HG03175 (cell line): ENCODE data around the gene TH.

ENCODE experiments used
- ATAC-seq: cut with Tn5 transposase; IDR thresholded peaks from one replicate; pipeline ENCODE4 v1.9.1; 2021; ENCODE audit warnings: mild to moderate bottlenecking, moderate library complexity; ENCODE audit not compliant: unreplicated experiment

TH gene

DNA sequence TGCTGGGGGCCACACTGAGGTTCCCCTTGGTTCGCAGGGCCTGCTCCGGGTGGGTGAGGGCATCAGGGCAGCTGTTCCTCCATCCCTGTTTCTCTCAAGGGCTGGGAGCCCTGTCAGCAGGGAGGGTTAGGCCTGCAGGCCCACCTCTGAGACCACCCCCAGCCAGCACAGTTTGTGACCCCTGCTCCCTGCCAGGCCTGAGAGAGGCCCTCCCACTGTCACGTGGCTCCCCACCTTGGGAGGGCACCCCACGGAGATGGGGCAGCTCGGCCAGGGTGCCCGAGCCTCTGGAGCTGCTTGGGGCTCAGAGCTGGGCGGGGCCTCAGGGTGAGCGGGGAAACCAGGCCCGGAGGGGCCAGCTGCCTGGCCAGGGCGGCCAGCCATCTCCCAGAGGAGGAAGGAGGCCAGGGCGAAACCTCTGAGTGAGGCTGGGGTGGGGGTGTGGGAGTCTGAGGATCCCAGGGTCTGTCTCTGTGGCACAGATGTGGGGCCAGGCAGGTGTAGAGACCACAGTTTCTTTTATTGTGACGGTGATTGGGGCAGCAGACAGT, 8.1 kb downstream of the TH start:
- no peak for ATAC-seq

DNA sequence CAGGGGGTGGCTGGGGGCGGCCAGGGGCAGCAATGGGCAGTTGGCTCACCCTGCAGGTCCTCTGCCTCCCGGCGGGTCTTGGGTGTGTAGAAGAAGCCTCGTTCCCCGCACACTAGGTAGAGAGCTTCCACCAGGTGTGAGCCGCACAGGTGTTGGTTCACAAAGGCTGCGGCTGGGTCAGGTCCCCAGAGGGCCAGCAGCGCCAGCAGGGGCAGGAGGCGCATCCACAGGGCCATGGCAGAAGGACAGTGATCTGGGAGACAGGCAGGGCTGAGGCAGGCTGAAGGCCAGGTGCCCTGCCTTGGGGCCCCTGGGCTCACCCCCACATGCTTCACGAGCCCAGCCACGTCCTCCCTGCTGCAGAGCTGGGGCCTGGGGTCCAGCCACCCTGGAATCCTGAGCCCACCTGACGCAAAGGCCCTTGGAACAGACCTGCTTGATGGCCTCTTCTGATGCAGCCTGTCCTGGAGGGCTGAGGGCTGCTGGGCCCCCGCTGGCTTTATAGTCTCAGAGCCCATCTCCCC, 10.8 kb downstream of the TH start, which contains the start of gene INS:
INS (minus strand) TSS at position 474 of the 524 bp plus-strand sequence; CDS start at position 236, 238 bp downstream.
- ATAC-seq: no peak

DNA sequence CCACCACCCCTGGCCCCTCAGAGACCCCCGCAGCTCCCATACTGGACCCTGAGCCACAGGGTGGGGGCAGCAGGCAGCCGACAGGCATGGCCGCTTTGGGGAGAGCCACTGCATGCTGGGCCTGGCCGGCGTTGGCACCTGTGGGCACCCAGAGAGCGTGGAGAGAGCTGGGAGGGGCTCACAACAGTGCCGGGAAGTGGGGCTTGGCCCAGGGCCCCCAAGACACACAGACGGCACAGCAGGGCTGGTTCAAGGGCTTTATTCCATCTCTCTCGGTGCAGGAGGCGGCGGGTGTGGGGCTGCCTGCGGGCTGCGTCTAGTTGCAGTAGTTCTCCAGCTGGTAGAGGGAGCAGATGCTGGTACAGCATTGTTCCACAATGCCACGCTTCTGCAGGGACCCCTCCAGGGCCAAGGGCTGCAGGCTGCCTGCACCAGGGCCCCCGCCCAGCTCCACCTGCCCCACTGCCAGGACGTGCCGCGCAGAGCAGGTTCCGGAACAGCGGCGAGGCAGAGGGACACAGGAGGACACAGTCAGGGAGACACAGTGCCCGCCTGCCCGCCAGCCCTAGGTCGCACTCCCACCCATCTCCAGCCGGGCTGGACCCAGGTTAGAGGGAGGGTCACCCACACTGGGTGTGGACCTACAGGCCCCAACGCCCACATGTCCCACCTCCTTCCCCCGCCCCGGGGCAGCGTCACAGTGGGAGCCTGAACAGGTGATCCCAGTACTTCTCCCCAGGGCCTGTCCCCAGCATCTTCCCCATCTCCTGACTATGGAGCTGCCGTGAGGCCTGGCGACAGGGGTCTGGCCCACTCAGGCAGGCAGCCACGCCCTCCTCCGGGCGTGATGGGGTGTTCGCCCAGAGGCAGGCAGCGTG, 11.8 kb downstream of the TH start:
- ATAC-seq: no peak

DNA sequence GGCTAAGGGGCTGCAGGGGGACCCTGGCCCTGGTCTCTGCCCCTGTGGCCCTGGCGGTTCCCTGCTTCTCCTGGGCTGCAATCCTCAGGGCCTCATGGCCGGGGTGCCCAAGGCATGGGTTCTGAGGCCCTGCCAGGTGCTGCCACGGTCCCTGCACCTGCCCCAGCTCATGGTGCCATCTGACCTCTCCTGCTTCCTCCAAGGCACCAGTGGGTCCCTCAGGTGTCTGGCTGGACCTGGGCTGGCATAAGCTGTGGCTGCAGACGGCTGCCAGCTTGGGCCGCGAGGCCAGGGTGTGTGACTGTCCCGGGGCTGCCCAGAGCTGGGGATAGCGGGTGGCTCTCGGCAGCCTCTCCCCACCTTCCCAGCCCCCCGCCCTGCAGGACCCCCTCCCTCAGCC, 12.6 kb downstream of the TH start:
- ATAC-seq: no peak

DNA sequence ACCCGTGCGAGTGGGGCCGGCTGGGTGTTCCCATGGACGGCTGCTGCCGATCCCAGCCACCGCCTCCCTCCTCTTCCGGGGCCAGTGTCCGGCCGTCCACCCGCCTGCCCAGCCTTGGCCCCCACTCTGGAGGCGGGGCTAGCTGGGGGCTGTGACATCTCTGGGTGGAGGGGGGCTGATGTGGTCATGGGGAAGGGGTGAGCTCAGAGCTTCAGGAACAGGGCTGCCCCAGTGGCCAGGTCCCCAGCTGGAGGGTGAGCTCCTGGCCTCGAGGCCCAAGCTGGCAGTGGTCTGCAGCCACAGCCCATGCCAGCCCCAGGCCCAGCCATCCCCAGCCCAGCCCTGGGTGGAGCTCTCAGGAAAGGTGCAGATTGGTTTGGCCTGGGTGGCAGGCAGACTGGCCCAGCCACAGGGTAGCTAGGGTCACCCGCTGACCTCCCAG, 13.3 kb downstream of the TH start:
- no peak for ATAC-seq

DNA sequence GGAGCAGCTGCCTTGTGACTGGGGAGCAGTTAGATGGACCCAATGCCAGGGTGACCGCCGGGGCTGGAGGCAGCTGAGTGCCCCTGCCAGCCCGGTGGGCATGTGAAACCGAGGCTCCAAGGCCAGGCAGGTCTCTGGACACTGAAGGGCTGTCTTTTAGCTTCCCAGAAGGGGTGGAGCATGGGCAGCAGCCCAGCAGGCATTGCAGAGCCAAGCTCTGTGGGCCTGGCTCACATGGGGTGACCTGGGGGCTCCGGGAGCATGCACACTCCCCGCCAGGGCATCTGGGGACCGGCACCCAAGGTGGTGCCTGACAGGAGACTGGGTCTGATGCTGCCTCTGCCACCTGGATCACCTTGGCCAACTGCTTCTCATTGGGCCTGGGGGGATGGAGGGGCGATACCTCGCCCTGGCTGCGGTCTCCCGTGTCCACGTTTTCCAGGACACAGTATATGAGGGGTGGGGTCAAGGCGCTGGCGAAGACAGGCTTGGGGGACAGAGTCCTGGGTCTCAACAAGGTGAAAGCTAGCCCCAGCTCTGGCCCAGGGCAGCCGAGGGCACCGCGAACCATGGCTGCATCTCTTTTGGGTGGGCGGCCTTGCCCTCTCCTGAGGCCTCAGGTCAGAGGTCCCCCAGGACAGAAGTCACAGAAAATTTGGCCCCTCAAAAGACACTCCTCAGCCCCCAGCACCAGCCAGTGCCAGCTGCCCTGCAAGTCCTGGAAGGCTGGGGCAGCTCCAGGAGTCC, 14.1 kb downstream of the TH start:
- no peak for ATAC-seq

DNA sequence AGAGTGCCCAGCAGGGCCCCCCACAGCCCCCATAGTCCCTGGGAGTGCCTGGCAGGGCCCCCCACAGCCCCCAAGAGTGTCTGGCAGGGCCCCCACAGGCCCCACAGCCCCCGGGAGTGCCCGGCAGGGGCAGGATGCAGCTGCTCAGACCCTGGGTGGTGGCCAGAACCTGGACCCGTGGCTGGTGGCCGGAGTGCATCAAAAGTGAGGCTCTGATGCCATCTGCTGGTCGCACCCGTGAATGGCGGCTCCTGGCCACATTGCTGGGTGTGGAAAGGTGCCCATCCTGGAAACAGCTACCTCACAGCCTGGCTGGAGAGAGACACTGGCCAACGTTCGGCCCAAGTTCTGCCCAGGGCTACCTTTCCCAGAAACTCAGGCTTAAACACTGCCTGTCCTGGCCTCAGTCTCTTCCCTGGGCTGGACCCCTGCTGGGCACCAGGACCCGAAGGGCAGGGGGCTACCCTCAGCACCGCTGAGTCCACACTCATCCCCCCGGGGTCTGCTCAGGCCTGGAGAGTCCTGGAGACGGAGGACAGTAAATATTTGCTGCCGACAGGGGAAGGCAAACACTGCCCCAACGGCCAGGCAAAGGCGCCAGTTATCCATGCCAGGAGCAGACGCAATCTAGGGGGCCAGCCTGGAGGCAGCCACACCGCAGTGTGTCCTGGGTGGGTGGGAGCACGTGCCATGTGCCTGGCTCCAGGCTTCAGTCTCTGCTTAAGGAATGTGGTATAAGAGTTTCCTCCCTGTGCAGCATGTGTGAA, 15.0 kb downstream of the TH start:
- ATAC-seq: no peak

DNA sequence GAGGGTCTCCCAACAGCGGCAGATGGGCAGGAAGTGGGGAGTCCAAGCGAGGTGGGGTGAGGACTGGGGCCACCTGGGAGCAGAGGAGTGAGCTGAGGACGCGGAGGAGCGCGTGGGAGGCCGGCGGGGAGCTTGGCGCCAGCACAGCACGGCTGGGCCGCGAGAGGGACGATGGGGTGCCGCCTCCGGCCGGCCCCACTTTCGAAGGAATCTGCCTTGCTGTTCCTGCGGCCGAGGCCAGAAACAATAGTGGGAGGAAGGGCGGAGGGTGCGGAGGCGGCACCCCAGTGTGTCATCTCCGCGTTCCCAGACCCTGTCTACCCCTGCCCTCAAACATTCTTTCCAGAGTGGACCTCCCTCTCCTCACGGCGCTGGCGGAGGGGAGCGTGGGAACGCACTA, 16.1 kb downstream of the TH start:
- no peak for ATAC-seq

DNA sequence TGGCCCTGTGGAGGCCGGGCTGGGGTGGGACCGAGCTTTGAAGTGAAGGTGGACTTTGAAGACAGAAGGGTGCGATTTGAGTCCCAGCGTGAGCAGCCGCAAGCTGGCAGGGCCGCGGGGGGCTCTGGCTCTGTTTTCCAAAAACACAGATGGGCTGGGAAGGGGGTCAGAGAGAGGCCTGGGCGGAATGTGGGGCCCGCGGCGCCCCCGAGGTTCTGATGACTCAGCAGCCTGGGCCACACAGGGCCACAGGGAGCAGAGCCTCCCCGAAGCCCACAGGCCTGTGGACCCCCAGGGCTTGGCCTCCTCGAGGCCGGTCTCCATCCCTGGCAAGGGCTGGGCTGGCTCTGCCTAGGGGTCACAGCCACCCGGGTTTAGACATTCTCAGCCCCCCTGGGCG, 16.7 kb downstream of the TH start:
- ATAC-seq: no peak

DNA sequence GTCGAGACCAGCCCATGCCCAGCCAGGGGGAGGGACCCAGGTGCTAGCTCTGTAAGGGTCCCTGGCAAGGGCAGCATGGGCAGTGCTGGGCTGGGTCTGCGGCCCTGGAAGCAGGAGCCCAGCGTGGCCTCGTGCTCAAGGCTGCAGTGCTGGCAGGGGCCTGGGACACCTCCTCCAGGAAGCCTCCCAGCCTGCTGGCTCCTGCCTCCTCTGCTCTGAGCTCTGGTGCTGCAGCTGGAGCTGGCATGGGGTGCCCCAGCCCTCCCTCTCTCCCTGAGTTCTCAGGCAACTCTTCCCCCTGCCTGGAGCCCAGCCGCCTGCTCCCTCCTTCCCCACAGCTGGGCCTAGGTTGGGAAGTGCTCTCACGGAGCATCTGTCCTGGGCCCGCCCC, 17.4 kb downstream of the TH start:
- ATAC-seq: no peak

DNA sequence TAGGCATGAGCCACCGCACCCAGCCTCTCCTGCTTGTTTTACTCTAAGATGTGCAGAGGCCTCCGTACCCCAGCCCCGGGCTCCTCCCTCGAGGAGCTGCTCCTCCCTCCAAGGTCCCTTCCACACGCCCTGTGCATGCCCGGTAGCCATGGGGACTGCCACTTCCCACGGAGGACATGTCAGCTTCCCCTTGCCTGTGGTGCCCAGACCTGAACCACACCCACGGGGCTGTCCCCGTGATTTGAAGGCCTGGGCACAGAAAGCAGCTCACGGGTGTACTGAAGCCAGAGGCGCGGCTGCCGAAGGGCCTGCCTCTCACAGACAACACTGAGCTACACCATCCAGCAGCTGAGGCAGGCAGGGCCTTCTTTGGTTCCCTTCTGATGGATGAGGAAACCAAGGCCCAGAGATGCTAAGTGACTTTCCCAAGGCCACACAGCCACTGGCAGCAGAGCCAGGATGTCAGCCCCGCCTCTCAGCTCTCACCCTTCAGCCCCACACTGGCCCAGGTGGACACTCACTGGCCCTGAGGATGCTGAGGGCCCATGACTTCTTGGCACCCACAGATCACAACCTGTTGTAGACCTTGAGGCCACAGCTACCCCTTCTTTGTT, 17.9 kb downstream of the TH start:
- no peak for ATAC-seq

DNA sequence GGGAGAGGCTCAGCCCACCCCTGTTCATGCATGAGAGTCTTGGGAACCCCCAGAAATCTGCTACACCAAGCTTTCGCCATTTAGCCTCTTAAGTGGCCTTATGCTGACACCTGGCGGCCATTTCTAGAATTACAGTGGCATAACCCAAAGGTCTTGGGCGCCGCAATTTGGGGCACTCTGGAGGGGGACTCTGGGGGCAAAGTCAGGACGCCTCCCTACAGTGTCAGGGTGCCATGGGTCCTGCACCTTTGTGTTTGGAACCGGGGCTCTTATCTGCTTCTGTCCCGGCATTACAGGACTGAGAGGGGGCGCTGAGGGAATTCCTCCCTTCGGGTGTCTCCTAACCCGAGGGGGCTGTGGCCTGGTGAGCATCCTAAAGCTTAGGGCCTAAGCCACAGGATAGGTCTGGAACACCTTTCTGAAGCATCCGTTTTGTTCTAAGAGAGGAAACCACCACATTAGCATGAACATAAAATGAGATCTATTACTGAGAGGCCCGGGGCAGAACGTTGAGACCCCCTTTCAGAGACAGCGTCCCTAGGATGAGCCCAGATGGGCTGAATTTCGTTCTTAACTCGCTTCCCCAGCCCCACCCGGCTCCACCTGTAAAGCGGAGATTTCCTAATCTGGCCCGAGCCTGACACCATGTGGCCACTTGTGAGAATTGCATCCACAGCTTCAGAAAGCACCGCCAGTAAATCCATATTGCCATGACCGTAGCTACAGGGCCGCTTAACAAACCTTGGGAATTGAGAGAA, 19.9 kb downstream of the TH start:
- ATAC-seq: no peak

DNA sequence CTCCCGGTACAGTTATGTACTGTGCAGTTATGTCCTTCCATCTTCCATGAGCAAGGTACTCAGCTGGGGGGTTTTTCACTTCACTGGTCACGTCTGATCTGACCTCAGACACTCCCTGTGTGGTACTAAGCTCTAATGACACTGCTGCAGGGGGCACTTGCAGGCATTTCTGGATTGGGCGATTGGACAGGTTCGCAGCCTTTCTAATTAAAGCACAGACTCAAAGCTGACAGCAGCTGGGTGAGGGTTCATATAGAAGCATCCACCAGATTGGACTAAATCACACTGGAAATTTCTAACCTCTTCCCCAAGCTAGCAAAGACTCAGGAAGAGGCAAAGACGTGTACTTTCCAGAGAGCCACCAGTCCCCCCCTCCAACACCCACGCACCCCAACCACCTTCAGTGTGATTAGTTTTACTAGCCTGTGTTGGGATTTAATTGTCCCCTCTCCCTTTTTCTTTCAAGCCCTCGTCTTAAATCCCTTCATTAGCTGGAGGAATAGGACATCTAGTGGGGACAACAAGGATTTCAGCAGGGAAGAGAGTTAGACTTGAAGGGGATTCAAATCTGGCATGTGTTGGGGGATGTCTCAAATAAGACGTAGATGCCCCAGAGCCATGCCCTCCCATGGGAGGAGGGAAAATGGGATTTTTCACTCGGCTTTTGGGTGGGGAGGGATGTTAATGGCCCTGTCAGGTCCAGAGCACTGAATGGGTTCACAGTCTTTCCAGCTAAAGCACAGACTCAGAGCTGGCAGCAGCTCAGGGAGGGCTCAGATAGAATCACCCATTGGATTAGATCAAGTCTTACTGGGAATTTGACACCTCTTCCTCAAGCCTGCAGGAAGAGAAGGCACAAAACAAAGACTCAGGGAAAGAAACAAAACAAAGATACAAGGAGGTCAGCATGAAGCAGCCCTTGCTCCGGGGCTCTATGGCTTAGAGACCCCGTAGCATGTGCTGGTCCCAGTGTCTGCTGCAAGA, 21.5 kb downstream of the TH start:
- no peak for ATAC-seq

DNA sequence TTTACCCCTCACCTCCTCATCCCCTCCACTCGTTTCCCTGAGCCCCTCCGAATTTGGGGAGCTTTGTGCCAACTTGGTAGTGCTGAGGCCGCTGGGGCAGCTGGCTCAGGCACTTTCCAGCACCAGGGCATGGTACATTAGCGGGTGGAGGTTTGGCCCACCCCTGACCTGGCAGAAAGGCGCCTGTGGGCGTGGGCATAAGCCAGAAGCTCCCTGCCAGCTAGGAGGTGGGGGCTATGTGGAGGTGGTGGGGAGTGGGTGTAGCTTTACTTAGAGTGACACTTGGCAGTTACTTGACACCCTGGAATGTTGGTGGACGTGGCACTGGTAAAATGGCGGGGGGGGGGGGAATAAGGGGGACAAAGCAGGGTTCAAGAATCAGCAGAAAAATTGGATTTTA, 22.2 kb downstream of the TH start:
- ATAC-seq: no peak

DNA sequence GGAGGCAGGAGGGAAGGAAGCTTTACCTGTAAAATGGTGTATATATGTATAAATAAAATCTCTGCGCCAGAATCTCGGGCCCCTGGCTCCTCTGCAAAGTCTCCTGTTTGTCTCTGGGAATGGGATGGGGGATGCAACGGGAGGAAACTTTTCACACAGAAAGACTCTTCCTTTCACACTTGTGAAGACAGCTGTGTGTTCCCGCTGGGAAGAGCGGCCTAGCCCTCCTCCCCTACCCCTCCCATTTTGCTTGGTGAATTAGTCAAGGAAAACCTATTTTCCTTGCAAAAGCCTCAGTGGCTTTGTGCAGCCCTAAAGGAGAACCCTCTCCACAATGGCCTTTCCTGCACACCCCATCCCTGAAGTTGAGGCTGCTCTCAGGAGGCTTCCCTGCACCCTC, 23.0 kb downstream of the TH start:
- ATAC-seq: no peak

DNA sequence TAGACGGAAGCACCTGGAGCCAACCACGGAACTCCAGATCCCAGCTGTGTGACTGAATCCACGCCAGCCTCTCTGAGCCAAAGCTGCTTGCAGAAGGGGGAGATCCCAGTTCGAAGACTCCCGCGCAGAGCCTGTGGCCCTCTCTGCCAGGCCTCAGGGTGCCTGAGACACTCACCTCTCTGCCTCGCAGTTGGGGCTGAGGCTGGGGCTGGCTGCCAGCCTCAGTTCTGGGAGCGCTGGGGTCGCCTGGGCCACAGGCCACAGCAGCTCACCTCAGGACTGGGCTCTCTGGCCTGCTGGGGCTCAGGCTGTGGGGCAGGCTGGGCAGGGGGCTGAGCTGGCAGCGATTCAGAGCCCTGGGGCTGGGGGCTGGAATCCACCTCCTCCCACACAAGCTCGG, 24.2 kb downstream of the TH start:
- ATAC-seq: no peak

DNA sequence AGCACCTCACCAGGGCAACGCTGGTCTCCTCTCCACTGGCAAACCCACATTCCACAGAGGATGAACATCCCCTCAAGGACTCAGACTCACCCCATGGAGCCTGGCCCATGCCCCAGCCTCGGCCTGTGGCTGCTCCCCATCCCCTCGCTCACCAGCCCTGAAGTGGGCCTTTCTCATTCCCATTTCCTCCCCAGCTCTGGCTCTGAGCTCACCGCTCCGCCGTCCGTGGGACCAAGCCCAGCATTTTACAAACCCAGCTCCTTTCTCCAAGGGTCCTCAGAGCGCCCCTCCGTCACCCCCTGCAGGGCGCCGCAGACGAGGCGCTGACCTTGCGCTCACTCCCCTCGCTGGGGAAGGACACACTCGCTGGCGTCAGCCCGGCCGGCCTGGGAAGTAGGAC, 25.6 kb downstream of the TH start:
- no peak for ATAC-seq

DNA sequence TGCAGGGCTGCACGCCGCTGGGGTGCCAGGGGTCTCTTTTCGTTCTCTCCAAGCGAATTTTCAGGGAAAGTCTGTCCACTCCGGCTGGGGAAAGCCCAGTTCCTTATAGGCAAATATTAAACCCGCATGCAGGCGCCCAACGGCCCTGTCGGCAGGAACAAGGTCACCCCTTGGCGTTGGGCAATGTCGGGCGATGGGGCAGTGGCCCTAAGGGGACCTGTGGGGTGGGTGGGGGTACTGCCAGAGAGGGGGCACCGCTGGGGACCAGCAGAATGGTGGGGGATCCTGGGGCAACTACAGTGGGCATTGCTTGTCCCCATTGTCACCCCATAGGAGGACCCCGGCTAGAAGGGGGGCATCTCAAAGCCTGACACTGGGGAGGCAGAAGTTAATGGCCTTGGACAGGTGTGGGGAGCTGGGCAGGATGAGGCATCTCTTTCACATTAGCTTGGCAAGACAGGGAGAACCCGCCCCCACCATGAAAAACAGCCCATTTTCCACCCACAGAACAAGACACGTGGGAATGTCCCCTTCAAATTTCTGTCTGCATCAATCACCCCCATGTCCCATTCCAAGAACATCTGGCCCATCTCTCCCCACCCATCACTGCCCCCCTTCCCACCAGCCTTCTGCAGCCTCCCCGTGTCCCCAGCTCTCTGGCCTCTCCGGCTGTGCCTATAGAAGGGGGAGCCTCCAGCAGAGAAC, 26.9 kb downstream of the TH start:
- no peak for ATAC-seq
